Measurements from ENCODE around the gene PPTC7. TPM values are rescaled to one million over a fixed set of nuclear protein-coding genes. Genes with fewer than 3 reads are reported as not detected.
"Not testable (repeated sequence)": the region's sequence is repeated elsewhere in the genome, so short reads cannot be mapped to it uniquely, and the experiment has no call there.

PPTC7 gene
- total and polyA plus RNA-seq, 2 experiments from 2014 or later: 2.4 to 3.4 TPM

- Histone ChIP-seq H3K9ac (peak overlapping the region; percentile 96), H3K36me3 (ENCODE audit: low read depth) (no peaks in the 10 kb centered on the region), H2AFZ (peak overlapping the region; percentile 49), H4K20me1 (ENCODE audit: insufficient read depth) (no peaks in the 10 kb centered on the region), H3K4me2 (ENCODE audit: unreplicated experiment) (peak overlapping the region; percentile 92), H3K4me3 (peak overlapping the region; percentile 68), H3K27ac (peak overlapping the region; percentile 100), H3K4me1 (ENCODE audit: insufficient read depth) (peaks cover 29% of the 10 kb centered on the region), H3K27me3 (replicated peaks; ENCODE audit: insufficient read depth) (no peaks in the 10 kb centered on the region), H3F3A (ENCODE audit: insufficient read depth) (peaks cover 32% of the 10 kb centered on the region), H3K9me3 (ENCODE audit: low read depth) (no peaks in the 10 kb centered on the region), H3K9me2 (ENCODE audit: insufficient read depth) (no peaks in the 10 kb centered on the region), H3K79me2 (ENCODE audit: insufficient read depth) (peaks cover 85% of the 10 kb centered on the region)
- peak; percentile 94 for DNase-seq
- TF ChIP-seq EZH2phosphoT487 (IDR thresholded peaks at IDR 0.05; ENCODE audit: insufficient read depth, low read depth) (no peak), EZH2 (IDR thresholded peaks at IDR 0.05; ENCODE audit: insufficient read depth, poor library complexity, severe bottlenecking) (no peak)
- in situ Hi-C loops (cut with MboI): no loop called here
- WGBS, 2 experiments (ENCODE audit: low coverage in 1 of 2, low lambda C conversion rate in 2 of 2, missing lambda C conversion rate in 2 of 2): 0 to 1% methylated on average over 8 of the region's 8 CpGs
Observed at GRCh38 chr12:110577864-110578693, 5.0 kb downstream of the PPTC7 start.

DNA sequence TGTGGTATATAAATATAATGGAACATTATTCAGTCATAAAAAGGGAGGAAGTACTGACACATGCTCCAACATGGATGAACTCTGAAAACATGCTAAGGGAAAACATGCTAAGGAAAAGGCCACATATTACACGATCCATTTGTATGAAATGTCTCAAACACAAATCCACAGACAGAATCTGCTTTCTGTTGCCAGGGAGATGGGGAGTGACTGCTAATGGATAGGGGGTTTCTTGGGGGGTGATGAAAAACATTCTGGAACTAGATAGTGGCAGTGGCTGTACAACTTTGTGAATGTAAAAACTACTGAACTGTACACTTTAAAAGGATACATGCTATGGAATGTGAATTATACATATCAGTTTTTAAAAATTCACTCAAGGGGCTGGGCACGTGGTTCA is 6.6 kb downstream of the PPTC7 start:
- no peaks in the 10 kb centered on the region for H3K27me3 ChIP-seq (replicated peaks; ENCODE audit: insufficient read depth)
- H3K4me1 ChIP-seq (ENCODE audit: insufficient read depth): peaks cover 25% of the 10 kb centered on the region
- in situ Hi-C loops (cut with MboI): no loop called here
- TF ChIP-seq EZH2phosphoT487 (IDR thresholded peaks at IDR 0.05; ENCODE audit: insufficient read depth, low read depth) (no peak), EZH2 (IDR thresholded peaks at IDR 0.05; ENCODE audit: insufficient read depth, poor library complexity, severe bottlenecking) (no peak)
- DNase-seq: no peak
- no peak overlapping the region for H3K27ac ChIP-seq
- H4K20me1 ChIP-seq (ENCODE audit: insufficient read depth): no peaks in the 10 kb centered on the region
- H3K79me2 ChIP-seq (ENCODE audit: insufficient read depth): peaks cover 88% of the 10 kb centered on the region
- peaks cover 32% of the 10 kb centered on the region for H3F3A ChIP-seq (ENCODE audit: insufficient read depth)
- no peak overlapping the region for H3K4me3 ChIP-seq
- H3K9ac ChIP-seq: no peak overlapping the region
- no peaks in the 10 kb centered on the region for H3K9me3 ChIP-seq (ENCODE audit: low read depth)
- H3K4me2 ChIP-seq (ENCODE audit: unreplicated experiment): no peak overlapping the region
- WGBS, 2 experiments (ENCODE audit: low coverage in 1 of 2, low lambda C conversion rate in 2 of 2, missing lambda C conversion rate in 2 of 2): 96 to 97% methylated on average over 2 of the region's 2 CpGs
- no peaks in the 10 kb centered on the region for H3K9me2 ChIP-seq (ENCODE audit: insufficient read depth)
- H3K36me3 ChIP-seq (ENCODE audit: low read depth): no peaks in the 10 kb centered on the region
- no peak overlapping the region for H2AFZ ChIP-seq

GRCh38 chr12:110575326-110575725 is 7.8 kb downstream of the PPTC7 start:
- in situ Hi-C loops (cut with MboI): no loop called here
- H3K9me2 ChIP-seq (ENCODE audit: insufficient read depth): no peaks in the 10 kb centered on the region
- TF ChIP-seq EZH2 (IDR thresholded peaks at IDR 0.05; ENCODE audit: insufficient read depth, poor library complexity, severe bottlenecking) (no peak), EZH2phosphoT487 (IDR thresholded peaks at IDR 0.05; ENCODE audit: insufficient read depth, low read depth) (no peak)
- no peaks in the 10 kb centered on the region for H3K27me3 ChIP-seq (replicated peaks; ENCODE audit: insufficient read depth)
- H3K27ac ChIP-seq: no peak overlapping the region
- 45 to 50% methylated on average over 1 of the region's 1 CpG for WGBS, 2 experiments (ENCODE audit: low coverage in 1 of 2, low lambda C conversion rate in 2 of 2, missing lambda C conversion rate in 2 of 2)
- H3K4me3 ChIP-seq: no peak overlapping the region
- H3K9me3 ChIP-seq (ENCODE audit: low read depth): no peaks in the 10 kb centered on the region
- no peaks in the 10 kb centered on the region for H3K36me3 ChIP-seq (ENCODE audit: low read depth)
- H4K20me1 ChIP-seq (ENCODE audit: insufficient read depth): no peaks in the 10 kb centered on the region
- H3K4me1 ChIP-seq (ENCODE audit: insufficient read depth): peaks cover 21% of the 10 kb centered on the region
- peaks cover 32% of the 10 kb centered on the region for H3F3A ChIP-seq (ENCODE audit: insufficient read depth)
- peaks cover 79% of the 10 kb centered on the region for H3K79me2 ChIP-seq (ENCODE audit: insufficient read depth)
- H3K9ac ChIP-seq: no peak overlapping the region
- no peak for DNase-seq
- H2AFZ ChIP-seq: no peak overlapping the region
- no peak overlapping the region for H3K4me2 ChIP-seq (ENCODE audit: unreplicated experiment)

DNA sequence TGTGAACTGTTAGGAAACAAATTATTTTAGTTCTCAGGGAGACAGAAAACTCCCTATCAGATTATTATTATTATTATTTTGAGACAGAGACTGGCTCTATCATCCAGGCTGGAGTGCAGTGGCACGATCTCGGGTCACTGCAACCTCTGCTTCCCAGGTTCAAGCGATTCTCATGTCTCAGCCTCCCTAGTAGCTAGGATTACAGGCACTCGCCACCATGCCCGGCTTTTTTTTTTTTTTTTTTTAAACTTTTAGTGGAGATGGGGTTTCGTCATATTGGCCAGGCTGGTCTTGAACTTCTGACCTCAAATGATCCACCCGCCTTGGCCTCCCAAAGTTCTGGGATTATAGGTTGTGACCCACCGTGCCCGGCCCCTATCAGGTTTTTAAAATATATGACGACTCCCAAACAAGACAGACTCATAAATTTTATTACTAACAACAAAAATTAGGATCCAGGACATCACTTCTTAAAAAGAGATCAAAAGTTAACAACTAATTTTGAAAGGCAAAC is 8.3 kb downstream of the PPTC7 start:
- DNase-seq; H3K4me2 ChIP-seq (ENCODE audit: unreplicated experiment); H3K9me2 ChIP-seq (ENCODE audit: insufficient read depth); H3K36me3 ChIP-seq (ENCODE audit: low read depth); H3K9ac ChIP-seq; H3K4me3 ChIP-seq; H3K27me3 ChIP-seq (replicated peaks; ENCODE audit: insufficient read depth); H3K9me3 ChIP-seq (ENCODE audit: low read depth); H2AFZ ChIP-seq; in situ Hi-C loops (cut with MboI); H4K20me1 ChIP-seq (ENCODE audit: insufficient read depth); H3K27ac ChIP-seq: not testable (repeated sequence)
- H3F3A ChIP-seq (ENCODE audit: insufficient read depth): peaks cover 32% of the 10 kb centered on the region
- H3K79me2 ChIP-seq (ENCODE audit: insufficient read depth): peaks cover 74% of the 10 kb centered on the region
- WGBS, 2 experiments (ENCODE audit: low coverage in 1 of 2, low lambda C conversion rate in 2 of 2, missing lambda C conversion rate in 2 of 2): 89 to 90% methylated on average over 10 of the region's 10 CpGs
- H3K4me1 ChIP-seq (ENCODE audit: insufficient read depth): peaks cover 21% of the 10 kb centered on the region
